Nucleus accumbens (tissue), 56 donors: ENCODE data around the gene XPR1.

Experiments used
- DNase-seq, 56 donors: peaks; one replicate each; lab custom pipeline; 2025; lab: John Stamatoyannopoulos, UW

Gene XPR1

DNA sequence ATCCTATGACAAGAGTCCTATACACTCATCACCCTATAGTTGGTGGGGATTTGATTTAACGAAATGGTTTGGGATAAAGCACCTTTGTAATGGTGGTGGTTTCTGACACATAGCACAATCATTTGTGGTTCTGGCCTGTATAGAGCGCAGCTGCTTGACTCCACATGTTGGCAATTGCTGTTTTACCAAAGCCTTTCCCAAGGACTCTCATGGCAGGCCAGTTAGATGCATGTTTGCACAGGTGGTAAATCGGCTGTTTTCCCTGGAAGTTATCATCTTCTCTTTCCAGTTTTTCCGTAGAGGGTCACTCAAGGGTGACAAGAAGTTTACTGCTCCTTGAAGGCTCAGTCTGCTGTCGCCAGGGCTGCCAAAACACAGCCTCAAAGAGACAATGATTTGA lies 17.1 kb upstream of the XPR1 start:
- DNase-seq = no peak

GRCh38 chr1:180615493-180616290 lies 16.1 kb upstream of the XPR1 start:
- no peak for DNase-seq

GRCh38 chr1:180616439-180616838 lies 15.4 kb upstream of the XPR1 start:
- no peak for DNase-seq

DNA sequence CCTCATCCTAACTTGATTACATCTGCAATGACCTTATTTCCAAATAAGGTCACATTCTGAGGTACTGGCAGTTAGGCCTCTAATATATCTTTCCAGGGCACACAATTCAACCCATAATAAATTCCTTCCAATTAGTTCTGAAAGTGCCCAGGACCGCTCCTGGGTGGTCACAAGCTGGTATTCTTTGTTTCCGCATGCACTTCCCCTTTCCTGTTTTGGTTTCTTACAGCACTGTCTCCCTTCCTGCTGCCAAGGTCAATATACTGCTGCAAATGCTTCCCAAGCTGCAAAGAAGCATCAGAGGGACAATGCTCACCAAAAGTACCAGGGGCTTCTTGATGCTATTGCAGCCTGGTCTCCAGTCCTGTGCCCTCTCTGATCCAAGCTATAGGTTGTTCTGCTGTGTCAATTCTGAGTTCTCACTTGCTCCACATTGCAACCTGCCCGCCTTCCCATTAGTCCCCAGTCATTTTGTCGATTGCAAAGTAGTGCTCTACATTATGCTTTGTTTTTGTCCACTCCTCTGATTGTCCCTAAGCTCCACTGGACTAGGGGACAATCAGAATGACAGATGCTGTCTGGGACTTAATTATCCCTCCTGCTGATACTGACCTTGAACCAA lies 13.9 kb upstream of the XPR1 start:
- peak in 1 of 56 donors; percentile 3 for DNase-seq

- DNase-seq = no peak
Observed at GRCh38 chr1:180620581-180620980, 11.2 kb upstream of the XPR1 start.

DNA sequence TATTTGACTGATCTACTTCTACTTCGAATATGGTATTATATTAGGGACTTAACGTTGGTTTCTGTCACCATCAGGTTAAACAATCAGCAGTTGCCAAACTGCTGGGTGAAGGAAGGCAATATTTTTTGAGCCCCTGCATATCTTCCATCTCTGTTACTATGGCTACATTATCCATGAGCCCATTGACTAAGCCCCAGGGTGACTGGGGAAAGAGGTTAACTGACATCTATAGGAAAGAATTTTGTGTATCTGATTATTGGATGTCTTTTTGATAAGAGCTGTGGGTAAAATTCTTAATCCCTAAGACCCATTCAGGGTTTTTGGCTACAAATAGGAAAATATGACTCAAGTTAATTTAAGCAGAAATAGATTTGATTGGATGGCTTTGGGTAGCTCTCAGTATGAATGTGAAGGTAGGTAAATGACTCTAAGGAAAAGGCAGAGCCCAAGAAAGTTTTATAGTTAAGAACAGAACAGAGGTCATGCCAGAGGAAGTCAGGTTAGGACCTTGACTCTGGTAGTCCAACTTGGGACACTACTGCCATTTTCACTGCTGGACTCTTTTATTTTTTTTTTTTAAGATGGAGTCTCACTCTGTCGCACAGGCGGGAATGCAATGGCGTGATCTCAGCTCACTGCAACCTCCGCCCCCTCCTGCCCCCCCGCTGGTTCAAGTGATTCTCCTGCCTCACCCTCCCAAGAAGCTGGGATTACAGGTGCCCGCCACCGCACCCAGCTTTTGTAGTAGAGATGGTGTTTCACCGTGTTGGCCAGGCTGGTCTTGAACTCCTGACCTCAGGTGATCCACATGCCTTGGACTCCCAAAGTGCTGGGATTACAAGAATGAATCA lies 8.9 kb upstream of the XPR1 start:
- no peak for DNase-seq

GRCh38 chr1:180623579-180624347 lies 8.1 kb upstream of the XPR1 start:
- peak in 1 of 56 donors; percentile 3 for DNase-seq

DNA sequence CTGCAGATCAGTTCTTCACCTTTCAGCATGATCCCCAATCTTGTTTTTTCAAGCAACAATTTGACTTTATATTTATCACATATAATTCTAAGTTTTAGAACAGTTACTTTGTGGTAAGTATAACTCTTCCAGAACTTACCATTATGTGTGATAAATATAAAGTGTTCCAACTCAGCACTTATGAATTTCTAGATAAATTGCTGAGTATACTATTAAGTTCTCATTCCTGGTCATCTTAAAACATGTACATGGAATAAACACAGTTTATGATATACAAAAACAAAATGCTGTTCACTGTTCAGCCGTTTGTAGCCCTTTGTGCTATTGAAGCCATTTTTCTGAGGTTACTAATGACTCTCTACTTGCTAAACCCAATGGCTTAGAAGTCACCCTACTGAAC lies 5.1 kb upstream of the XPR1 start:
- DNase-seq = no peak

- no peak for DNase-seq
Observed at GRCh38 chr1:180627411-180627810, 4.4 kb upstream of the XPR1 start.

GRCh38 chr1:180628646-180629045 lies 3.2 kb upstream of the XPR1 start:
- no peak for DNase-seq

- DNase-seq = no peak
Observed at GRCh38 chr1:180630408-180631193, 1.2 kb upstream of the XPR1 start.

DNA sequence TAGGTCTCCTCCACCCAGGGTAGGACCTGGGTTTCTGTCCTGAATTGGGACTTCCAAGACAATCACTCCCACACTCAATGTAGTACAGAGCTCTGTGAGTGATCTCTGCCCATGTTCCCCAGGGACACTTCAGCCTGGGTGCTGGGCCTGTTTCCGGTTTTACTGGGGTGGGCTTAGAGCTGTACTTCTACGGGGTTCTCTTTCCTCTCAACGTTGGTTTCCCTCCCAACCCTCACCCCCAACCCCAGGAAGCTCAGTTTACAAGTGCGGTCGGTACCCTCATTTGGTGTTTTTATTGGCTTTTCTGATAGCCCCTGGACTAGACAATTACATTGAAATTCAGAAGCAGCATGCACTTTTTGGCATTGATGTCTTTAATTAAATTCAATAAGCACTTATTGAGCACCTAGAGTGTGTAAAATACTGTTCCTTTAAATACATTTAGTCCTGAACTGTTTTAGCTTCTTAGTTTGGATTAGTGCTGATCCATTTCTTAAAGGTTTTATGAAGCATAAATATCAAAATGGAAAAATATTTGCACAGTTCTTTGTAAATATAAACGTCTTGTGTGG lies 542 bp upstream of the XPR1 start:
- DNase-seq = no peak

DNA sequence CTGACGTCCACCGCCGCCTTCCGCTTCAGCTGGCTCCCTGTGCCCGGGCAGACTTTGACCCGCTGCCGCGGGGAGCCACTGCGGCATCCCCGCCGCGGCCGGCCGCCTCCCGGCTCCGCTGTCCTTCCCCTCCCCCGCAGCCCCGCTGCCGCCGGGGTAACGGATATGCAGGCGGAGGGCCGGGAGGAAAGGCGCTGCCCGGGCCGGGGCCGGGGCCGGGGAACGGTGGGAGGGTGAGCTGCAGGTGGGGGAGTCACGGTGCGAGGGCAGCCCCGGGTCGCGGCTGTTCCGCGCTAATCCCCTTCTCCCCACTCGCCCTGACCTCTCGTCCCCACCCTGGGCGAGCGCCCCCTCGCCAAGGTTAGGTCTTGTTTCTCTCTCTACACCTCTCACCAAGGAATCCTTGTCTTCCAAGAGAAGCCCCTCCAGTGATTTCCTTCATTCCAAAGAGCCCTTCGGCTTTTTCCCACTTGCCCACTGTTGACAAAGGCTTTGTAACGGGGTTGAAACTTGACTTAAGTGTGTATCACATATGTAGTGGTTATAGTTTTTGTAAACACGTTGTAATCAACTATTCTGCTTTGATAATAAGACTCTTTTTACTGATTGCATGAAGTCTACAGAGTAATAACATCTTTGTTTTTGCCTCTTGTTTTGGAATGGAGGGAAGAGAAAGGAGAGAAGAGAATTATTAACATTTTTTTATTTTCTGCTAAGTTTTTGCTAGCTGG lies 669 bp downstream of the XPR1 start:
- DNase-seq = peak in 40 of 56 donors; percentile 29 to 85 (median 65)

- no peak for DNase-seq
Observed at GRCh38 chr1:180633057-180634056, 1.5 kb downstream of the XPR1 start.

GRCh38 chr1:180636138-180636537 lies 4.3 kb downstream of the XPR1 start:
- DNase-seq = peak in 1 of 56 donors; percentile 10

DNA sequence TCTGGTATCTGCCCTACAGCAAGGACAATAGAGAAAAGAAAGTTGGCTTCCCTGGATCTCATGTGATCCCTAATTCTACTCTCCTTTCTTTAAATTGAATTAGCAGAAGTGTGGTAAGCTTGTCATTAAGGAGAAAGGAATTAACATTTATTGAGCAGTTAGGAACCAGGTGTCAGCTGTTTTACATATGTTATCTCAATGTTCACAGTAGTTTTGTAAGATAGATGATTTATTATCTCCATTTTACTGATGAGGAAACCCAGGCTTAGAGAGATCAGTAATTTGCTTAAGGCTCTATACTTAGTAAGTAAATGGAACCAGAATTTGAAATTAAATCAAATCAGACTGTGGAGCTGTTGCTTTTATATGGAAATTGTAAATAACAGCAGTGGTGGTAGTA lies 8.0 kb downstream of the XPR1 start:
- DNase-seq = no peak

DNA sequence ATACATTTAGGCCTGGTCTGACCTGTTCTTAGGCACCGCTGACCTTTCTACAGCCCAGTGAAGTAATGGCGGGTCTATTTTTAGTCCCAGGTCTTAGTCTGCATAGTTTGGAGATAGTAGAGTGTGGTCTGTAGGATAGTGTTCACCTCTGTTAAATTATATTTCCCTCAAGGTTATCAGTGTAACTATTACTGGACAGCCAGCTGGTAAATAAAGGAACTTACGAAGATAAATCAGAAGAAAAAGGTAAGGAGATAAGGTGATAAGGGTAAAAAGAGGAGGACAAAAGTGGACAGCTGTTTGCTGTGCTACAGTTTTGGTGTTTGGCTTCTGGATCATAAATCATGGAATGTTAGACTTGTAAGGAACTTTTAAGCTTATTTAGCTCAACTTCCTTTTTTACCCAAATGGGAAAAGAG lies 8.7 kb downstream of the XPR1 start:
- no peak for DNase-seq
